Activated CD8-positive, alpha-beta T cell treated with anti-CD3 and anti-CD28 coated beads for 36 hours (primary cell): ENCODE results near the gene TSPAN31. TPM values are rescaled to one million over a fixed set of nuclear protein-coding genes. Genes with fewer than 3 reads are reported as not detected.

ENCODE experiments used
- ATAC-seq: fragments of 200-7000 bp; cut with Tn5 transposase; one replicate; pipeline ENCODE4 v1.10.0; 2021; ENCODE audit warnings: mild to moderate bottlenecking, moderate library complexity
- CTCF ChIA-PET: fragments of 350-600 bp; sonication (Branson Sonifier 250); formaldehyde crosslinking; loops from one replicate; lab custom pipeline; 2021; ENCODE audit warnings: antibody characterized with exemption; lab: Charles Lee
- POLR2A ChIA-PET: fragments of 350-600 bp; sonication (Branson Sonifier 250); formaldehyde crosslinking; loops from one replicate; lab custom pipeline; 2021; ENCODE audit warnings: antibody characterized with exemption; lab: Charles Lee
- DNase-seq: peaks from one replicate; pipeline ENCODE4 v3.0.0-alpha.2; 2020
- H3K27ac Mint-ChIP-seq: one replicate; pipeline ENCODE4 v1.8.0; 2021; ENCODE audit warnings: mild to moderate bottlenecking, mixed read lengths
- H3K27me3 Mint-ChIP-seq: one replicate; pipeline ENCODE4 v1.8.0; 2021; ENCODE audit warnings: mixed read lengths
- H3K36me3 Mint-ChIP-seq: one replicate; pipeline ENCODE4 v1.8.0; 2021; ENCODE audit warnings: low read depth, mixed read lengths
- H3K4me1 Mint-ChIP-seq: one replicate; pipeline ENCODE4 v1.8.0; 2021; ENCODE audit warnings: low read depth, mixed read lengths
- H3K4me3 Mint-ChIP-seq: one replicate; pipeline ENCODE4 v1.8.0; 2021; ENCODE audit warnings: mild to moderate bottlenecking, moderate library complexity, mixed read lengths
- H3K9me3 Mint-ChIP-seq: one replicate; pipeline ENCODE4 v1.8.0; 2021; ENCODE audit warnings: mixed read lengths
- CTCF ChIP-seq: fragments of 200-600 bp; IDR thresholded peaks from one replicate; pipeline ENCODE4 v1.8.0; 2022; ENCODE audit warnings: antibody characterized with exemption, mild to moderate bottlenecking
- intact Hi-C: fragments of 100-400 bp; cut with micrococcal nuclease; formaldehyde crosslinking; loops from one replicate; pipeline ENCODE4 v1.10.0; 2022
- total RNA-seq, 2 experiments: library from RNA; stranded (reverse); gene quantifications; one replicate each; pipeline ENCODE4 v1.2.3, GENCODE V29; 2021

Gene TSPAN31
- total RNA-seq, 2 experiments from 2014 or later, result 6.9 to 7.5 TPM

- peak overlapping the region; percentile 74 for H3K4me3 Mint-ChIP-seq
- TF ChIP-seq CTCF, result no peak
- ChIA-PET CTCF (interaction anchor here (1.2 to 13.4 kb wide), 11 partner anchors 9 to 121 kb away, joined by 3 to 122 read pairs (median 7); partner anchors contain the start of genes CYP27B1, EEF1AKMT3 and METTL1), POLR2A (interaction anchor here (1.3 to 1.6 kb wide), 7 partner anchors 10 to 42 kb away, joined by 3 to 7 read pairs (median 4); partner anchors contain the start of genes CDK4, EEF1AKMT3 and METTL1)
- intact Hi-C loops, result loop anchor here (5.0 kb wide), 1 partner anchor 123 kb away; no protein-coding TSS in a partner anchor
- no peaks in the 10 kb centered on the region for H3K9me3 Mint-ChIP-seq
- H3K4me1 Mint-ChIP-seq, result peaks cover 28% of the 10 kb centered on the region
- no peaks in the 10 kb centered on the region for H3K27me3 Mint-ChIP-seq
- peak overlapping the region; percentile 68 for H3K27ac Mint-ChIP-seq
- H3K36me3 Mint-ChIP-seq, result peaks cover 29% of the 10 kb centered on the region
- ATAC-seq (no peak), DNase-seq (no peak)
These were observed 39.0 kb downstream of the TSPAN31 start for GRCh38 chr12:57783861-57784260.

GRCh38 chr12:57793920-57794319, 49.1 kb downstream of the TSPAN31 start:
- Mint-ChIP-seq H3K4me1 (peaks cover 15% of the 10 kb centered on the region), H3K27ac (no peak overlapping the region), H3K36me3 (peaks cover 42% of the 10 kb centered on the region), H3K9me3 (no peaks in the 10 kb centered on the region), H3K4me3 (no peak overlapping the region), H3K27me3 (no peaks in the 10 kb centered on the region)
- ATAC-seq (no peak), DNase-seq (no peak)
- intact Hi-C loops, result no loop called here
- TF ChIP-seq CTCF, result no peak
- CTCF ChIA-PET, result interaction anchor here (0.8 to 3.1 kb wide), 9 partner anchors 9 to 111 kb away, joined by 3 to 26 read pairs (median 4); partner anchors contain the start of gene TSFM
- POLR2A ChIA-PET, result interaction anchor here (1.8 kb wide), 1 partner anchor 11 kb away, joined by 7 read pairs; the partner anchor contains the start of gene TSFM

GRCh38 chr12:57795354-57795753, 50.5 kb downstream of the TSPAN31 start:
- H3K9me3 Mint-ChIP-seq, result no peaks in the 10 kb centered on the region
- no peak for TF ChIP-seq CTCF
- intact Hi-C loops, result no loop called here
- no peak overlapping the region for H3K27ac Mint-ChIP-seq
- POLR2A ChIA-PET, result no interaction called here
- CTCF ChIA-PET, result no interaction called here
- H3K4me1 Mint-ChIP-seq, result peaks cover 15% of the 10 kb centered on the region
- H3K4me3 Mint-ChIP-seq, result no peak overlapping the region
- no peaks in the 10 kb centered on the region for H3K27me3 Mint-ChIP-seq
- DNase-seq (no peak), ATAC-seq (no peak)
- peaks cover 41% of the 10 kb centered on the region for H3K36me3 Mint-ChIP-seq

- CTCF ChIA-PET, result interaction anchor here (9.5 kb wide), 1 partner anchor 107 kb away, joined by 124 read pairs; no protein-coding TSS in a partner anchor
- Mint-ChIP-seq H3K9me3 (no peaks in the 10 kb centered on the region), H3K27me3 (no peaks in the 10 kb centered on the region), H3K4me3 (no peak overlapping the region), H3K36me3 (peaks cover 36% of the 10 kb centered on the region), H3K4me1 (peaks cover 14% of the 10 kb centered on the region), H3K27ac (peak overlapping the region; percentile 36)
- no peak for DNase-seq
- no peak for ATAC-seq
- intact Hi-C loops, result no loop called here
- no peak for TF ChIP-seq CTCF
- POLR2A ChIA-PET, result interaction anchor here (1.1 to 1.6 kb wide), 2 partner anchors 12 to 54 kb away, joined by 3 to 4 read pairs; no protein-coding TSS in a partner anchor
These were observed 52.2 kb downstream of the TSPAN31 start for GRCh38 chr12:57796996-57797395.

GRCh38 chr12:57797933-57798332, 53.1 kb downstream of the TSPAN31 start:
- no peaks in the 10 kb centered on the region for H3K9me3 Mint-ChIP-seq
- no peak for DNase-seq
- peaks cover 13% of the 10 kb centered on the region for H3K4me1 Mint-ChIP-seq
- POLR2A ChIA-PET, result interaction anchor here (1.1 to 1.6 kb wide), 3 partner anchors 12 to 30 kb away, joined by 3 to 6 read pairs (median 4); partner anchors contain the start of genes CYP27B1 and TSFM
- no peaks in the 10 kb centered on the region for H3K27me3 Mint-ChIP-seq
- no peak for TF ChIP-seq CTCF
- no peak overlapping the region for H3K4me3 Mint-ChIP-seq
- peak overlapping the region; percentile 37 for H3K27ac Mint-ChIP-seq
- no peak for ATAC-seq
- CTCF ChIA-PET, result interaction anchor here (1.1 to 9.5 kb wide), 3 partner anchors 9 to 106 kb away, joined by 3 to 124 read pairs (median 7); partner anchors contain the start of gene TSFM
- intact Hi-C loops, result no loop called here
- H3K36me3 Mint-ChIP-seq, result peaks cover 29% of the 10 kb centered on the region
